Colonic mucosa (tissue), 4 donors: ENCODE results near the gene KAT5. TPM values are rescaled to one million over a fixed set of nuclear protein-coding genes. Genes with fewer than 3 reads are reported as not detected.
"Not testable (repeated sequence)": the region's sequence is repeated elsewhere in the genome, so short reads cannot be mapped to it uniquely, and the experiment has no call there.

Experiments
- DNase-seq: peaks from one replicate; pipeline ENCODE4 v3.0.0-alpha.2; 2020
- H3K27ac ChIP-seq: fragments of 200-600 bp; one replicate; pipeline ENCODE4 v1.8.0; 2021
- H3K27me3 ChIP-seq: fragments of 200-600 bp; one replicate; pipeline ENCODE4 v1.8.0; 2021
- H3K36me3 ChIP-seq: fragments of 200-600 bp; one replicate; pipeline ENCODE4 v1.8.0; 2021
- H3K4me1 ChIP-seq: fragments of 200-600 bp; one replicate; pipeline ENCODE4 v1.8.0; 2021; ENCODE audit warnings: mild to moderate bottlenecking
- H3K4me3 ChIP-seq: fragments of 200-600 bp; one replicate; pipeline ENCODE4 v1.8.0; 2021
- H3K9ac ChIP-seq, 2 donors: one replicate each; pipeline ENCODE4 v1.7.0; 2013; ENCODE audit warnings: control low read depth in 2 of 2, low read depth in 2 of 2, low read length in 2 of 2
- H3K9me3 ChIP-seq: fragments of 200-600 bp; one replicate; pipeline ENCODE4 v1.8.0; 2021
- CTCF ChIP-seq: fragments of 200-600 bp; IDR thresholded peaks from one replicate; pipeline ENCODE4 v1.8.0; 2022; ENCODE audit warnings: antibody characterized with exemption, mild to moderate bottlenecking
- intact Hi-C: fragments of 100-400 bp; cut with DNase I; formaldehyde crosslinking; loops from one replicate; pipeline ENCODE4 v1.14.1; 2022
- total RNA-seq, 2 donors: library from RNA; stranded (reverse); fragmentation: NEBNext Ultra II Directional in 1 of 2; extraction: Animal tissue kit (Norgen Biotek cat#: 25700) in 1 of 2; gene quantifications; one replicate each; pipeline ENCODE4 v1.2.1, GENCODE V29; 2021
- donor health status: healthy.
- donor health status: DM: no; HTN: no; CAD: no.
- donor health status: DM: no; HTN: no; CAD: no.

Gene KAT5
- total RNA-seq, 2 donors from 2014 or later = 65.3 to 83.4 TPM

- intact Hi-C loops = no loop called here
- H3K9ac ChIP-seq = no peak overlapping the region
Measured at GRCh38 chr11:65744699-65745042, 32.6 kb downstream of the KAT5 start.

DNA sequence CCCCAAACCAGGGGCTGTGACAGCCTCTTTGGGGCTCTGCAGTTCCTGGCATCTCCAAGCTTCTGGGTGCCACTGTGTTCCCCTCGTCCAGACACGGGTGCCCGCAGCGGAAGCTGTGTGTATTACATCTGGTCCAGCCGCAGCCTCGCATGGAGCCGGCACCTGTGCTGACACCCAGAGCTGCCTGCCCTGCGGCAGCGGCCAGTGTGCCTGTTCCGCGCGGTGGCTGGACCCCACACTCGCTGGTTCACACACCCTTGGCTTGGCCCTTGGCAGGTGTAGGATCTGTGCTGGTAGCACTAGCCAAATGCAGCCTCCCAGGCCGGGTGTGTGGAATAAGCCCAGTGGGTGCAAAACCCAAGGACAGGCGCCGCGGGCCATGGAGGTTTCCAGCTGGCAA lies 33.0 kb downstream of the KAT5 start:
- TF ChIP-seq CTCF = no peak
- Histone ChIP-seq H3K9ac (no peak overlapping the region), H3K4me3 (no peak overlapping the region), H3K27ac (no peak overlapping the region), H3K4me1 (no peaks in the 10 kb centered on the region), H3K9me3 (no peaks in the 10 kb centered on the region), H3K36me3 (no peaks in the 10 kb centered on the region), H3K27me3 (no peaks in the 10 kb centered on the region)
- DNase-seq = no peak
- intact Hi-C loops = no loop called here

More at GRCh38 chr11:65744699-65745042, 32.6 kb downstream of the KAT5 start:
- no peak for TF ChIP-seq CTCF
- Histone ChIP-seq H3K27me3 (no peaks in the 10 kb centered on the region), H3K27ac (no peak overlapping the region), H3K36me3 (no peaks in the 10 kb centered on the region), H3K4me1 (no peaks in the 10 kb centered on the region), H3K9me3 (no peaks in the 10 kb centered on the region), H3K4me3 (no peak overlapping the region)
- DNase-seq = no peak

GRCh38 chr11:65762169-65762568 lies 50.1 kb downstream of the KAT5 start:
- H3K36me3 ChIP-seq, H3K9ac ChIP-seq, H3K27me3 ChIP-seq, H3K4me3 ChIP-seq, intact Hi-C loops, H3K9me3 ChIP-seq, H3K4me1 ChIP-seq, DNase-seq, H3K27ac ChIP-seq: not testable (repeated sequence)

GRCh38 chr11:65762816-65763215 lies 50.8 kb downstream of the KAT5 start:
- H3K27ac ChIP-seq, H3K4me1 ChIP-seq, H3K9me3 ChIP-seq, DNase-seq, H3K4me3 ChIP-seq, intact Hi-C loops, H3K27me3 ChIP-seq, H3K36me3 ChIP-seq, H3K9ac ChIP-seq: not testable (repeated sequence)

GRCh38 chr11:65764434-65764833 lies 52.4 kb downstream of the KAT5 start:
- intact Hi-C loops = no loop called here
- Histone ChIP-seq H3K4me3 (no peak overlapping the region), H3K4me1 (no peaks in the 10 kb centered on the region), H3K27me3 (no peaks in the 10 kb centered on the region), H3K9ac (peak overlapping the region in 1 of 2 donors; percentile 2), H3K9me3 (no peaks in the 10 kb centered on the region), H3K27ac (no peak overlapping the region), H3K36me3 (no peaks in the 10 kb centered on the region)
- DNase-seq = peak; percentile 29
- TF ChIP-seq CTCF = no peak

- no peaks in the 10 kb centered on the region for H3K9me3 ChIP-seq
- H3K36me3 ChIP-seq = no peaks in the 10 kb centered on the region
- no peak for DNase-seq
- H3K27me3 ChIP-seq = no peaks in the 10 kb centered on the region
- intact Hi-C loops = no loop called here
- H3K27ac ChIP-seq = no peak overlapping the region
- H3K9ac ChIP-seq = no peak overlapping the region
- no peaks in the 10 kb centered on the region for H3K4me1 ChIP-seq
- no peak for TF ChIP-seq CTCF
- H3K4me3 ChIP-seq = no peak overlapping the region
Measured at GRCh38 chr11:65766535-65766934, 54.5 kb downstream of the KAT5 start.

GRCh38 chr11:65767406-65767805 lies 55.4 kb downstream of the KAT5 start:
- Histone ChIP-seq H3K4me3 (no peak overlapping the region), H3K4me1 (no peaks in the 10 kb centered on the region), H3K27me3 (no peaks in the 10 kb centered on the region), H3K27ac (no peak overlapping the region), H3K9ac (no peak overlapping the region), H3K36me3 (no peaks in the 10 kb centered on the region), H3K9me3 (no peaks in the 10 kb centered on the region)
- intact Hi-C loops = no loop called here
- DNase-seq = no peak
- TF ChIP-seq CTCF = no peak

DNA sequence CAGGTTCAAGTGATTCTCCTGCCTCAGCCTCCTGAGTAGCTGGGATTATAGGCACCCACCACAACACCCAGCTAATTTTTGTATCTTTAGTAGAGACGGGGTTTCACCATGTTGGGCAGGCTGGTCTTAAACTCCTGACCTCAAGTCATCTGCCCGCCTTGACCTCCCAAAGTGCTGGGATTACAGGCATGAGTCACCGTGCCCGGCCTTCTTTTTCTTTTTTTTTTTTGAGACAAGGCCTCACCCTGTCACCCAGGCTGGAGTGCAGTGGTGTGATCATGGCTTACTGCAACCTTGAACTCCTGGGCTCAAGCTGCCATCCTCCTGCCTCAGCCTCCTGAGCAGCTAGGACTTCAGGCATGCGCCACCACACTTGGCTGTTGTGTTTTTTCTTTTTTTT lies 55.8 kb downstream of the KAT5 start:
- H3K9me3 ChIP-seq, H3K27me3 ChIP-seq, H3K36me3 ChIP-seq, intact Hi-C loops, H3K27ac ChIP-seq, DNase-seq, H3K4me1 ChIP-seq, H3K9ac ChIP-seq, H3K4me3 ChIP-seq: not testable (repeated sequence)
